Gastrocnemius medialis (tissue), 4 donors: Measurements from ENCODE around the gene CTDSP1. TPM values are rescaled to one million over a fixed set of nuclear protein-coding genes. Genes with fewer than 3 reads are reported as not detected.
A peak's percentile ranks its signal among the peaks of the same experiment; 100 is the strongest.

Experiments
- ATAC-seq, 2 donors: fragments of 150-250 bp; one replicate each; pipeline ENCODE4 v1.9.1; 2016
- DNase-seq, 2 donors: peaks; one replicate each; pipeline ENCODE4 v3.0.0-alpha.2; 2019
- H3K27ac ChIP-seq, 4 donors: fragments of 200-600 bp; sonication (generic); 1 replicate in 1 of 4; 2 replicates in 3 of 4; pipeline ENCODE4 v1.5.1; 2016 to 2018; ENCODE audit warnings: mild to moderate bottlenecking in 2 of 4, moderate library complexity in 1 of 4
- H3K27me3 ChIP-seq, 3 donors: fragments of 200-600 bp; sonication (generic) in 2 of 3; 1 replicate in 1 of 3; 2 replicates in 2 of 3; pipeline versions ENCODE4 v1.5.1 to v1.6.0; 2016 to 2019; ENCODE audit warnings: mild to moderate bottlenecking in 1 of 3, moderate library complexity in 1 of 3
- H3K36me3 ChIP-seq, 2 donors: fragments of 200-600 bp; sonication (generic) in 1 of 2; one replicate each; pipeline ENCODE4 v1.5.1; 2017 to 2018
- H3K4me1 ChIP-seq, 2 donors: fragments of 200-600 bp; sonication (generic) in 1 of 2; one replicate each; pipeline ENCODE4 v1.5.1; 2016 to 2017; ENCODE audit warnings: mild to moderate bottlenecking in 2 of 2
- H3K4me3 ChIP-seq, 4 donors: fragments of 200-600 bp; sonication (generic) in 3 of 4; 1 replicate in 1 of 4; 2 replicates in 3 of 4; pipeline ENCODE4 v1.5.1; 2016 to 2019; ENCODE audit warnings: mild to moderate bottlenecking in 2 of 4
- H3K9me3 ChIP-seq, 3 donors: fragments of 200-600 bp; sonication (generic) in 2 of 3; 1 replicate in 1 of 3; 2 replicates in 2 of 3; pipeline ENCODE4 v1.5.1; 2016 to 2019
- CTCF ChIP-seq, 5 experiments: fragments of 450-650 bp in 3 of 5; fragments of 200-600 bp in 2 of 5; sonication (generic) in 2 of 5; IDR thresholded peaks in 4 of 5; conservative IDR thresholded peaks in 1 of 5; 1 replicate in 4 of 5; 2 replicates in 1 of 5; pipeline ENCODE4 v1.5.1; 2016 to 2019; ENCODE audit warnings: antibody characterized with exemption in 5 of 5, mild to moderate bottlenecking in 3 of 5, moderate library complexity in 3 of 5
- POLR2A ChIP-seq, 2 donors: fragments of 450-650 bp; IDR thresholded peaks; one replicate each; pipeline ENCODE4 v1.6.1; 2017; ENCODE audit warnings: antibody characterized with exemption in 2 of 2, mild to moderate bottlenecking in 2 of 2, moderate library complexity in 2 of 2
- in situ Hi-C, 4 donors: fragments of 200-750 bp; cut with MboI; loops; one replicate each; pipeline versions ENCODE4 v1.15.0 to v1.8.0; 2017; ENCODE audit warnings: low sequenced_read_pairs in 4 of 4
- intact Hi-C: fragments of 100-400 bp; cut with DNase I; formaldehyde crosslinking; loops from one replicate; pipeline ENCODE4 v1.15.1; 2023; ENCODE audit warnings: low total_unique reads
- total RNA-seq, 4 donors: library from RNA; depleted of rRNA; stranded (reverse); fragments of >200 nt; gene quantifications; one replicate each; pipeline versions ENCODE4 v1.1.0 to v1.2.3, GENCODE V29; 2016

Gene CTDSP1
- total RNA-seq, 4 donors from 2014 or later = 46.7 to 77.4 (median 53.6) TPM

GRCh38 chr2:218393750-218394290 is 5.8 kb upstream of the CTDSP1 start:
- no peak for DNase-seq
- in situ Hi-C loops (loop anchor here in 1 of 4 donors (10.0 kb wide), 1 partner anchor 119 kb away; the partner anchor contains the start of genes AAMP and PNKD), intact Hi-C loops (loop anchor here (10.0 kb wide), 1 partner anchor 441 kb away; the partner anchor contains the start of gene PRKAG3)
- no peaks in the 10 kb centered on the region for H3K9me3 ChIP-seq
- H3K4me3 ChIP-seq = no peak overlapping the region
- H3K27me3 ChIP-seq = no peaks in the 10 kb centered on the region
- peaks cover 15 to 20% of the 10 kb centered on the region in 2 donors for H3K4me1 ChIP-seq
- TF ChIP-seq POLR2A (IDR thresholded peaks at IDR 0.05) (no peak), CTCF (IDR thresholded peaks at IDR 0.05 in 4 of 5, conservative IDR thresholded peaks at IDR 0.05 in 1 of 5) (no peak)
- no peak overlapping the region for H3K27ac ChIP-seq
- no peak for ATAC-seq
- H3K36me3 ChIP-seq = no peaks in the 10 kb centered on the region

- no peak for ATAC-seq
- H3K27ac ChIP-seq = no peak overlapping the region
- no peak for TF ChIP-seq CTCF (IDR thresholded peaks at IDR 0.05 in 4 of 5, conservative IDR thresholded peaks at IDR 0.05 in 1 of 5)
- TF ChIP-seq POLR2A (IDR thresholded peaks at IDR 0.05) = no peak
- H3K36me3 ChIP-seq = no peaks in the 10 kb centered on the region
- DNase-seq = no peak
- in situ Hi-C loops = loop anchor here in 1 of 4 donors (10.0 kb wide), 1 partner anchor 120 kb away; the partner anchor contains the start of genes AAMP and PNKD
- no peak overlapping the region for H3K4me3 ChIP-seq
- intact Hi-C loops = loop anchor here (5.0 to 10.0 kb wide), 4 partner anchors 263 to 1982 kb away; partner anchors contain the start of genes BCS1L, PRKAG3, RNF25 and SMARCAL1
- H3K9me3 ChIP-seq = no peaks in the 10 kb centered on the region
- H3K27me3 ChIP-seq = no peaks in the 10 kb centered on the region
- H3K4me1 ChIP-seq = peaks cover 15 to 23% of the 10 kb centered on the region in 2 donors
These were observed 5.2 kb upstream of the CTDSP1 start for GRCh38 chr2:218394298-218395089.

DNA sequence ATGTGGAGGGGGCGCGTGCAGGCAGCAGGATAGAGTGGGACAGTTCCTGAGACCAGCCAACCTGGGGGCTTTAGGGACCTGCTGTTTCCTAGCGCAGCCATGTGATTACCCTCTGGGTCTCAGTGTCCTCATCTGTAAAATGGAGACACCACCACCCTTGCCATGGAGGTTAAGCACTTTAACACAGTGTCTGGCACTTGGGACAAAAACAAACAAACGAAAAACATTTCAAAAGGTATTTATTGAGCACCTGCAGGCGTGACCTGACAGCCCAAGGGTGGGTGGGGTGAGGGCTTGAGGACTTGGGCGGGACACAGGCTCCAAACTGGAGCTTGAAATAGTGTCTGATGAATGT is 4.6 kb upstream of the CTDSP1 start:
- no peak for TF ChIP-seq CTCF (IDR thresholded peaks at IDR 0.05 in 4 of 5, conservative IDR thresholded peaks at IDR 0.05 in 1 of 5)
- TF ChIP-seq POLR2A (IDR thresholded peaks at IDR 0.05) = no peak
- H3K27me3 ChIP-seq = no peaks in the 10 kb centered on the region
- in situ Hi-C loops = loop anchor here in 1 of 4 donors (10.0 kb wide), 1 partner anchor 120 kb away; the partner anchor contains the start of genes AAMP and PNKD
- no peaks in the 10 kb centered on the region for H3K9me3 ChIP-seq
- intact Hi-C loops = loop anchor here (5.0 to 10.0 kb wide), 4 partner anchors 262 to 1983 kb away; partner anchors contain the start of genes BCS1L, PRKAG3, RNF25 and SMARCAL1
- no peaks in the 10 kb centered on the region for H3K36me3 ChIP-seq
- no peak for DNase-seq
- H3K4me3 ChIP-seq = no peak overlapping the region
- peaks cover 15 to 23% of the 10 kb centered on the region in 2 donors for H3K4me1 ChIP-seq
- ATAC-seq = no peak
- peak overlapping the region; percentile 97 to 100 (median 98) for H3K27ac ChIP-seq

- Histone ChIP-seq H3K4me1 (peaks cover 15 to 23% of the 10 kb centered on the region in 2 donors), H3K4me3 (peak overlapping the region; percentile 87 to 99 (median 93)), H3K9me3 (no peaks in the 10 kb centered on the region), H3K36me3 (no peaks in the 10 kb centered on the region), H3K27me3 (no peaks in the 10 kb centered on the region), H3K27ac (peak overlapping the region; percentile 97 to 100 (median 98))
- in situ Hi-C loops (loop anchor here in 1 of 4 donors (10.0 kb wide), 1 partner anchor 121 kb away; the partner anchor contains the start of genes AAMP and PNKD), intact Hi-C loops (loop anchor here (5.0 to 10.0 kb wide), 4 partner anchors 262 to 1983 kb away; partner anchors contain the start of genes BCS1L, PRKAG3, RNF25 and SMARCAL1)
- ATAC-seq (no peak), DNase-seq (peak in 1 of 2 donors; percentile 17)
- TF ChIP-seq POLR2A (IDR thresholded peaks at IDR 0.05) (no peak), CTCF (IDR thresholded peaks at IDR 0.05 in 4 of 5, conservative IDR thresholded peaks at IDR 0.05 in 1 of 5) (no peak)
These were observed 4.2 kb upstream of the CTDSP1 start for GRCh38 chr2:218395456-218395825.
